Activated CD8-positive, alpha-beta memory T cell treated with anti-CD3 and anti-CD28 coated beads, Interleukin-2, amount 50 U/mL, for 4 hours (primary cell): ENCODE results near the gene TBC1D2B.
A peak's percentile ranks its signal among the peaks of the same experiment; 100 is the strongest.

Experiments used
- DNase-seq: peaks from one replicate; pipeline ENCODE4 v3.0.0-alpha.2; 2020

TBC1D2B gene

DNA sequence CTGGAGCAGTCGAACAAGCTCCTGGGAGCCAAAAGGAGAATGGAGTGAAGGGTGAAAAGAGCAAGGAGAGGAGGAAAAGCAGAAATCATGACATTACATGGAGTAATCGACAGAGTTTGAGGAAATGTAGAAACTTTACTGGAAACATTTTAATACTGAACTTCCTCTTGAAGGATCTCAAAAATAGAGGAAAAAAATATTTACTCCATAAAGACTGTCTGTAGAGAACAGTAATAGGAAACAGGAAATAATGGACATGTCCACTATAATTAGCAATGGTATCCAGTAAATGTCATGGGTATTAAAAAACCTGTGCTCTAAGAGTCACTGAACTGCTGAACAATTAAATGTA is 53.0 kb downstream of the TBC1D2B start:
- DNase-seq: no peak

DNA sequence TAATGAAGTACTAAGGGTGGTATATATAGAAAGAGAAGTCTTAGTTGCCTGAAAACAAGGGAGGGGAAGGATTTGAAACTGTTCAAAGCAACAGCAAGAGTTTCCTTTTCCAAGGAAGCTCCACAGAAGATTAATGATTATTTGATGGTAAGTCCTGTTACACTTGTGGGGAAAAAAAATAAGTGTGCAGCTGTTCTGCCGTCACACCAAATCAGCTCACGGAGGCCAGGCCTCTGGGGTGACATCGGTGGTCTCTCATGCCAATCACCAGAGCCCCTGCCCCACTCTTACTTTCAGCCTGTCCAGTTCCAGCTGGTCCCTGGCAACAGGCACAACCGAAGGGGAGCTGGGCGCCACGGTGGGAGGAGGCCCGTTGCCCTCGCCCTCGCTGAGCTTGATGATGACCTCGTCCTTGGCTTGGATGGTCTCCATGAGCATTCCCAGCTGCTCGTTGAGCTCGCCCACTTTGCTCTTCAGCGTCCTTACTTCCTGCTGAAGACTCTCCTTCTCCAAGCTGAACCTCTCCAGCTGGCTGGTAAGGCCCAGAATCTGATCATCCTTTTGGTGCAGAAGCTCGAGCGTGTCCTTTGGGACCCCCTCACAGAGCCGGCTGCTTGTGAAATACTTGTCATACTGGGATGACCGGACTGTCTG is 53.5 kb downstream of the TBC1D2B start:
- DNase-seq: no peak

DNA sequence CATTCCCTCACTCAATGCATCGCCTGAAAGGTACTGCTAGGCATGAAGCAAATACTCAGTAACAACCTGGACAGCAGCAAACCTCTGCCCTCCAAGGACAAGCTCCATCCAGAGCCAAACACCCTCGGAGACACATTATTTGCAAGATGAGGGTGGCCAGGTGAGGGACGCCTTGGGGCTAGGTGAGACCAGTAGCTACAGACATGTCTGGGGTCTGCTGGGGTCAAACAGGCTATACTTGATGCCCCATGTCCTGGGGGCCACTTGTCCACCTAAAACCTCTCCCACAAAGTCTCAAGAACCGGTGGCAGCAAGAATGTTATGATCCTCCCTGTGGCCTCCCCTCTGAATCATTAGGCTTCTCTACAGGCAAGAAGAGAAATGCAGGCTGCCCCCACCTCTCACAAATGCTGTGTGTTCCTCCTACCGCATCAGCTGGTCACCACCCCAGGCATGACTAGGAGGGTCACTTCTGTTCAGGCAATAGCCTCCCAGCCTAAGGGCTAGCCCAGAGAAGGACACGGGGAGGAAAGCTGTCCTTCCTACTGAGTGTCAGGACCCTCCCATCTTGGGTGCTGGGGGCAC is 54.3 kb downstream of the TBC1D2B start:
- no peak for DNase-seq

DNA sequence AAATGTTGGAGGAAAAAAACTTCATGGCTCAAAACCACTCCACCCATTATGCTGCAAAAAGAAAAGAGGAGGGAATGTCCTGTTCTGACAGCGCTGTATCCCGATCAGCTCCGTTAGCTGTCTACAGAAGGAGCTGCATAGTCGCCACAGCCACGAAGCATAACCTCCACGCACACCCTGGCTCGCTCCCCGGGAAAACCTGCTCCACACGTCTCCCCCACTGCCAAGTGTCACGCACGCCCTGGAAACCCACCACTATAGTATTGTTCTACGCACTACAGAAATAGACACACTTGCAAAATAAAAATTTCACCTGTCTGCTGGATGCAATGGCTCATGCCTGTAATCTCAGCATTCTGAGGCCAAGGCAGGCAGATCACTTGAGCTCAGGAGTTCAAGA is 55.8 kb downstream of the TBC1D2B start:
- no peak for DNase-seq

DNA sequence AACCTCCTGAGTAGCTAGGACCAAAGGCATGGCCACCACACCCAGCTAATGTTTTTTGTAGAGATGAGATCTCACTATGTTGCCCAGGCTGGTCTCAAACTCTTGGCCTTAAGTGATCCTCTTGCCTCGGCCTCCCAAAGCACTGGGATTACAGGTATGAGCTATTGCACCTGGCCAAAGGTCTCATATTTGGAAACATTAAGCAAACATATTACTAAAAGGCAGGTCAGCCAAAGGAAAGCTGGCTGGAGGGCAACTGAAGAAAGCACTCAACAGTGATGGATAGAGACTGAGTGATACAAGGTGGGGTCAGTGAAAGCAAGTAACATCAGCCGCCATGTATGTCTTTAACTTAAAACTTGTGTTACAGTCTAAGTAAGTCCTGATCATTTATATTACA is 57.5 kb downstream of the TBC1D2B start:
- no peak for DNase-seq

DNA sequence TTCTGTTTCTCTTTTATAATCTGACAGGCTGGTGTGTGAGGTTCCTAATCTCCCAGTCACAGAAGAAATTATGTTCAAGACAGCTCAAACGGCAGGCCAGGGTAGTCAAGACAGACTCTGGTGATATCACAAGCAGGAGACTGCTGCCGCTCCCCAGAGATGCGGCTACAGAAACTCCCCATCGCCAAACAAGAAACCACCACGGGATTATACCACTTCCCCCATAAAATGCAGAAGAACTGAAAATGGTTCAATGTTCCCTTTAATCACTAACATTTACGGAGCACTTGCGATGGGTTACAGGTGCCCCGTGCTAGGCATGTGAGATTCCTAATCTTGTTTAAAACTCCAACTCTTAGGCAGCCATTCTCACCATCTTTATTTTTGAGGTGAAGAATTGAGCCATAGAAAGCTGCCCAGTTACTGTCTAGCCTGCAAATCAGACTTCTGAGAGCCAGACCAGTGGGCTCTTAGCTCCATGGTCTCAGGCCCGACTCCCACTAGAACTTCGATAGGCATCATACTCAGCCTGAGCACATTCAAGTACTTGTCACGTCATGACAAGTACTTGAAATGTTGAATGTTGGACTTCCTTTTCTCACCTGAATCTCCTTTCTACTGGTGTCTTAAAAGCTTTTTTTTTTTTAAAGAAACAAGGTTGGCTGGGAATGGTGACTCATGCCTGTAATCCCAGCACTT is 58.4 kb downstream of the TBC1D2B start:
- no peak for DNase-seq

DNA sequence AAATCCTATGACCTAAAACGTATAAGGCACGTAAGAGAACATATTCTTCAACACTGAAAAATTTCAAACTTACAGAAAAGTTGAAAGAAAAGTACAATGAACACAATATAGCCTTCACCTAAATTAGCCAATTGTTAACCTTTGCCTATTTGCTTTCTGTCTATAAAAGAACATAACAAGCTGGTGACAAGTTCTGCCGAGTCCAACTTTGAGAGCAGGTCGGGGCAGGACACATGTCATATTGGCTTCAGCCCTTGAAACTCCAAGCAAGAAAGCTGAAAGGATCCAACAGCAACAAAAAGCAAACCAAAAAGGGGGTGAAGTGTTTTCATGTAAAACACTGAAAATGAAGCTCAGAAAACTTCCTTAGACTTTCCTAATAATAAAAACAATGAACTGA is 59.1 kb downstream of the TBC1D2B start:
- no peak for DNase-seq

DNA sequence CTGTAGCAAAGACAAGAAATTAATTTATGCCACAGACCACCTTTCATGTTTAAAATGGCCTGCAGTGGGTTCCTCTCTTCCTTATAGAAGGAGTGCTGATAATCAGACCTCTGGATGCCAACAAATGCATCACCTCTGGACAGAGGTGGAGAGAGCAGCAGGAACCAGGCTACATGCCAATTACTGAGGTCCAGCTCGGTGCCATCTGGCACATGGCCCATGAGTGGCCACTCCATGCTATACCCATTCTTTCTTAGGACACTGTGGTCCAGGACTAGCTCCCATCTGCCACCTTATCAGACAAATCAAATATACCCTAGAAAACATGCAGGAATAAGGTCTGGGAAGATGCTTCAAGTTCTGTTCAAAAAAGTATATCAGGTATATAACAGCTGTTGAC is 60.7 kb downstream of the TBC1D2B start:
- no peak for DNase-seq

DNA sequence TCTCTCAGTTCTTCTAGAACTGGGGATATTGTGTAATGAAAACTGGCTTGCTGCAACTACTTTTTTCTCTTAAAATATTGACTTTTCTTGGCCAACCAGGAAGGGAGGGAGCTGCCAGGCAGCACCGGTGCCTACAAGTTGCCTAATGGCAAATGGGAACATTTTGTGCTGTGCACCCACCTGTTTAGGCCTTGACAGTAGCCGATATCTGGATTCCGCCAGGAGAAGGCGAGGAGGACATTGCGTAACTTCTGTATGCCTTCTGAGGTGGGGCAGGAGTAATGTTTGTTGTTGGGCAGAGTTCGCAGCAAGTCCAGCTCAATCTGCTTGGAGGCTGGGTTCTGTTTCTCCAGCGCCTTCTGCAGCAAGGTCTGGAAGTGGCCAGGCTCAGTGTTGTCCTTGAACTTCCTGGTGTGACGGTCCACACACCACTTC is 64.9 kb downstream of the TBC1D2B start:
- DNase-seq: no peak

DNA sequence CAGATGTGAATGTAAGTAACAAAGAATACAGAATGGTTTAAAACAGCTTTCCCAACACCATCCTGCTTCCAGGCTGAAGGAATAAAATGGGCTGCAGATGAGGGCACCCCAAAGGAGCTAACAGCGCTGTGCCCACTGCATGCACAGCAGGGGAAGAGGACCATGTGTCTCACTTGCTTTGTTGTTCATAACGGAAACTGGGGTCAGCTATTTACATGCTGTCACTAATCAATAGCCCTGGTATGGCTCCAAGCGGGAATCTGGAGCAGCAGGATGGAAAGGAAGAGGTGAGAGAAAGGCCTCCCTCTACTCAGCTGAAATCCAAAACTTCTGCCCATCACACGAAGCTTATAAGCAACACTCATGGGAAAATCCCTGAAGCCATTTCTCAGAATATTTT is 67.4 kb downstream of the TBC1D2B start:
- no peak for DNase-seq

DNA sequence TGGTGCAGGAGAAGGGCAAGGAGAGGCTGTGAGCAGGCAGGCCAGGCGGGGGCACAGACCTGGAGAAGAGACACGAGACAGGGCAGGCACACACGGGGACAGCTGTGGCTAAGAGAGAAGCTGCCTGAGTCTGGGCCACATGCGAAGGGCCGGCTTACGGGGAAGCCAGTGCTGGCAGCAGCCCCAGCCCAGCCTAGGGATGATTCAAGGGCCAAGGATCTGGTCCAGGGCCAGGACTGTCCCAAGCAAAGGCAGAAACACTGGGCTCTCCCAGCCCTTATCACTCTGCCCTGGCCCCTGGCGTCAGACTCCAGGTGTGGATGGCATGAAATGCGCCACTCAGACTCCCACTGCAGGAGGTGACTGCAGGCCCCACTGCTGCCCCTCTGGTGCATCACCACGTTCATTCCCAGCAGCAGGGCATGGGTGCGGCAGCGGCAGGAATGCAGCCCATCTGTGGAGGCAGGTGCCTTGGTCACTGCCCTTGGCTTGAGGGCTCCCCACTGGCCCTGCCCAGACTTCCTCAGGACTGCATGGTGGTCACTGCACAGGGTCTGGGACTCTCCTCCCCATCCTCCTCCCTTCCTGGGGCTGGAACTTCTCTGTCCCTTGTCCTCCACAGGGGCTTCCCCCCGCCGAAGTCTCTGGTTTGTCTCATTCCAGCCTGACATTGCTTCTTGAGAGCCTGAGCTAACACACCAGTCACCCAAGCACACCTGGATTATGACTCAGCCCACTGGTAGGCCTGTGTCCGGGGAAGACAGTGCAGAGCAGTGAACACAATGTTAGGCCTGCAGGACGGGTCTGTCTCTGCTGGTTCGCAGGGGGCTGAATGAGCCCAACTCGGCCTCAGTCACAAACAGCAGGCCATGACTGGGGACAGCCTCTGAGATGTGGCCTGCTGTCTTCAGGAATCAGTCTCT is 69.3 kb downstream of the TBC1D2B start:
- DNase-seq: no peak

DNA sequence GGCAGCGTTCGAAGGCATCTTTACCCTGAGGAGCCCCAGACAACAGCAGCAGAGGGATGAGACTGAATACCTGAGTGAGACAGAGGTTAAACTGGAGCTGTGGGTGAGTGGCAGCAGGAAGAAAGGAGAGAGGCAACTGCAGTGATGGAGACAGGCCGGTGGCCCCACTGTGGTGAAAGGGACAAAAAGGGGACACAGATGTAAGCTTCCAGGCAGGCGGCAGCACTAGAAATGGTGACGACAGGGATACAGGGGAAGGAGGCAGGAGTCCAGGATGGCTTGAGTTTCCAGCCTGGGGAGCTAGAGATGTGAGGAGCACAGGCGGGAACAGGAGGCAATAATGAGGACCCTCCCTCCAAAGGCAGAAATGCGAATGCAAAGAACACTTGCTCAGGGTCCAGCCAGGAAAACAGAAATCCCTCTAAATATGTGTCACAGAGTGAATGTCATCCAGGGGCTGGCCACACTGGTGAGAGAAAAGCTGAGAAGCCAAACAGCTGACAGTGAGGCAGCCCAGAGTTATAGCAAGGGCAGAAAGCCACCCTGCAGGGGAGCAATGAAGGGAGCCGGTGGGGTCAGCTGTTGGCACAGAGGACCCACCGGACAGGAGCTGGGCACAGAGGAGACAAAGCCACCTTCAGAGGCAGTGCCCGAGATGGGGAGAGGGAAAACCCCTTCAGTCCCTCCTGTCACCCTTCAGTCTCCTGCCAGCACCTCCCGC is 70.1 kb downstream of the TBC1D2B start:
- DNase-seq: no peak

DNA sequence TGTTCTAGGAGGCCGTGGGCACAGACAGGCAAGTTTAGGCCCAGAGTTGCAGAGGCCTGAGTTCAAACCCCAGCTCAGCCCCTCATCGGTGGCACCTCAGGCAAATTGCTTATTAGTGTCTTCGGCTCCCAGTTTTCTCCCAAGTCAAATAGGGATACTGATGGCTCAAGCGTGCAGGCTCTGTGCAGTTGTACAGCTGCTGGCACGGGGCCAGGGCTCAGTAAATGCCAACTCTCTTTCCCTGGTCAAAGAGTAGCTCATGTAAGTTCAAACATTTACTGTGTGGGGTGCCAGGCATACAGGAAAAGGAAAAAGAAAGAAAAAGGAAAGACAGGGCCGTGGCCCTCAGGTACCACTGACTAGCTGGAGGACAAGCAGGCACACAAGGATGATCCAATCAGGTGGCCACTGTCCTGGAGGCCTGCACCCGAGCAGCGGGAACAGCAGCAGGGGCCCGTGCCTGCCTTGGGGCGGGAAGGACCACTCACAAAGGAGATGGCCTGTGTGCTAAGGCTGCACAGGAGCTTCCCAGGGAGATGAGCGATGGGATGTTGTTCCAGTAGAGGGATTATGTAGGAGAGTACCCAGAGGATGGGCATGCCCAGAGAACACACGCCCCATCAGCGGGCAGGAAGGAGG is 70.8 kb downstream of the TBC1D2B start:
- no peak for DNase-seq

DNA sequence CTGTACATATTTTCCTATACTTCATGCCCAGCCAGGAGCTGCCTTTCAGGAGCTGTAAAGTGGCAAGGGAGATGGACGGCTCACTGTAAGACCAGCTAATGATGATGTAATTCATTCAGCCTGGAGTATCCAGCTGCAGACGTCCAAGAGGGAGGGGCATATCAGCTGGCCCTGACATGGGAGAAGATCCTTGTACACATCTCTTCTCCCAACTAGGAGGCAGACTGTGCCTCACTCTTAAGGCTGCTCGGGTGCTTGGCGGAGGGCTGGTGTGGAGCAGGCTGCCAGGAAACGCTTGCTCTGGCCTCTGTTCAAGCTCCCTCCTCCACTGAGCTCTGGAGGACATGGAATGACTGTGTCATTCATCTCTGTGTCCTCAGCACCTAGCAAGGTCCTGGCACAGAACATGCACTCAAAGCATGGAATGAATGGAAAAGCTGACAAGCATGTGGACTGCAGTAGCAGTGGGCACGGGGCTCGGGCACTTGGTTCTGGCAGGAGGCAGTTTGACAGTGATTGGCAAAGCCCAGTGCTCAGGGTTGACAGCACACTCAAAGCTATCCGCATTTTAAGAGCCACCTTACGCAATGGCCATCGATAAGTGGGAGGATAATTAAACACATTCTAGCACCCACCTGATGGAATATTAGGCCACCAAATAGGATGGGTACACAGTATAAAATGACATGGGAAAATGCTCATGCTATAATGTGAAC is 72.4 kb downstream of the TBC1D2B start:
- DNase-seq: no peak

DNA sequence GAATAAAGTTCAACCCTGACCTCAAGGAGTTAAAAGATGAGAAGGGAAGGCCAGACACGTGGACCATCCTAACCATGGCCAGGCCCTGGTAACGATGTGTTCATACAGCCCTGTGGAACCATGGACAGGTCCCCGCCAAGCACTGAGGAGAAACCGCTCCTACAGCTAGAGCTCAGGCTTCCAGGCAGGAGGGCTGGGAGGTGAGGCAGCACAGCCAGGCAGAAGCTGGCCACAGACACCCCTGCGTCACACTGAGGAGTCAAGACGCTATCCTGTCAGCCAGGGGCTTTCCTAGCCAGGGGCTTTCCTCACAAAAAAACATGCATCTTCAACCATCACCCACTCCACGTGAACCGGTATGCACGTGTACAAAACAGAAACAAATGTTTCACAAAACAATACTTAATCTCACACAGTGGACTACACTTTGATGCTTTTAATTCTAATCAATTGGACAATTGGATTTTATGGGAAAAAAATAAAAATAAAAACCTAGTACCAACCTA is 73.2 kb downstream of the TBC1D2B start:
- no peak for DNase-seq

DNA sequence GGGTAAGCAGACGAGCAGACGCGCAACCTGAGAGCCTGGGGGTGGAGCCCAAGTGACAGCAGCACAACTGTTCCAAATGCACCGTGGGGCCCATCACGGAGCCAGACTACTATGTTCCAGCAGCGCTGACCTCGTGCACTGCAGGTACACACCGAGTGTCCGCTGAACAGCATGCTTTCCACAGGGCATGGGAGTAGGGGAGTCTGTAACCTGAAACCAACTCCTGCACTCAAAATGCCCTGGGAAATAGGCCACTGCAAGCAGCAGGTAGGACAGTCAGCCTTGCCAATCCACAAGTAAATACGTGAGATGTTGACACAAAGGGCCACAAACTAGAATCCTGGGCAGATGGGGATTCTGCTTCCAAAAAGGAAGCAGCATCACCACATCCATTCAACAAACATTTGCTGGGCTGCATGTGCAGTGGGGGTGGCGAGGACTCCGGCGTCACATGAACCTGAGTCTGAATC is 73.9 kb downstream of the TBC1D2B start:
- no peak for DNase-seq

DNA sequence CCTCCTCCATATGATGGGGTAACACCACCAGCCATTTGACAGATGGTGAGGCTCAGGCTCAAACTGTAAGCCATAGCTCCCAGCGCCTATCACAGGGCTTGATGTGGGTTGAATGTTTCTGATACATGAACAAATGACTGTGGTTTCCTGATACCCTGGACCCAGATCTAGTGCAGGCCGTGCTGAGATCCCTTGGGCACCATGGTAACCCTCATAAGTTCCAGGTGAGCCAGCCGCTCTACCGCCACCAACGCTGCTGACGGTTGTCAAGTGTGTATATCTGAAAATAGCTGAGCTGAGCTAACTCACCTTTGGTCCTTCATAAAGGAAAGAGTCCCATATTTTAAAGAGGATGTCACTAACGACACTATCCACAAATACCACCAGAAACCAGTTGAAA is 74.5 kb downstream of the TBC1D2B start:
- DNase-seq: no peak

DNA sequence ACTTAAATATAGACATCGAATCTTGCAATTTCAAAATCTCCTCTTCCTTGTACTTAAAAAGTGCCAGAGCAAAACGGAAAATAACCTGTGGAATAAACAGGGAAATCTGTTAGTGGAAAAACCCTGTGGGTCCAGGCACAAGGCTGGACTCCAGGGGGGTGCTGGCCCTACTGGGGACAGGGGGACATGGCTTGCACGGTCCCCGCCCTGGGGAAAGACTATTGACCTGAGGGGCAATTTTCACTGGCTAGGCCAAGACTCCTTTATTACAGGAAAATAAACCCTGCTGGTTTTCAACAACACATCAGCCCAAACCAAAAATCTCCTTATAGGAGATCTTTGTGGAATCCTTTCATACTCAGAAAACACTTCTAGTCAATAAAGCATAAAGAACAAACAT is 75.9 kb downstream of the TBC1D2B start:
- DNase-seq: no peak

DNA sequence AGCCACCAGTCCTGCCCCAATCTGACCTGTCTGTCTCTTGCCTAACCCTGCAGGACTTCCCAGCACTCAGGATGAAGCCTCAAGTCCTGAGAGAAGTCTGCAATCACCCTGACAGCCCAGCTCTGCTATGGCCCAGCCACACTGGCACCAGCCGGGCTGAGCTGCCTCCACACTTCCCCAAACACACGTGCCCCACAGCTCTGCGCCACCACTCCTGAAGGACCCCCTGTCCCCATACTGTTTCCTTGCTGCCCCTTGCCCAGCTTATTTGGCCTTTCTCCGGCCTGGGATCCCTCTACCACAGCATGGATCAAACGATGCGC is 76.6 kb downstream of the TBC1D2B start:
- DNase-seq: no peak

DNA sequence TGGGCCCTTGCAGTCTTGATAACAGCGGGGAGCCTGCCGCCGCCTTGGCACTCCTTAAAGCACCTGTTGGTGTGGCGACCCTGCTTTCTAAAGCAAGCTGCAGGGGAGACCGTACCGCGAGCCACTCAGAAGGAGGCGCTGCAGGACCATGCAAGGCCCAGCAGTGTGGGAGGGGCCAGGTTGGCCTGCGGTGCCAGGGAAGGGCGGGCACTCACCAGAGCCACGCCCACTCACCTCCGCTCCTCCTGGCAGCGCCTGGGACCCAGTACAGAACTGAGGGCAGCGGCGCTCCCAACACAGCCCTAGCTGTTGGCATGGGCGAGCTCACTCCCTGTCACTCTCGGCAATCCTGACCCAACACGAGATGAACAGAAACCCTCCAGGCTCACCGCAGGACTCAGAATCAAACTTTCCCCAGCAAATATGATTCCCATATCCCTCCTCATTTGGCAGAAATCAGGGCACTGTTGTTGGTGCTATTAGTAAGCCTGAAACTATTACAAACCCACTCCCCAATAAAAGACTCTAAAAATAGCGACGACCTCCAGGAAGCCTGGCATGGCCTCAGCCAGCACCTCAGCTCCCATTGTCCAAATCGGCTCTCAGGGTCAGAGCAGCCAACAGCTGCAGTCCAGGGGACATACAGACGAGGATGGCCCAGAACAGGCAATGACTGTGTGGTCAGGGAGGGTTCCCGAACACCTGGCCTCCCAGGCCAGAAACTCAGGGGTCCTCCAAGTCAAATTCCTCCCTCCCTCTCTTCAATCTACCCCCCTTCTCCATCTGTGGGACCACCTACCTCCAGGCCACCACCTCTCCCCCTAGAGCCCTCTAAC is 77.2 kb downstream of the TBC1D2B start:
- peak; percentile 76 for DNase-seq

DNA sequence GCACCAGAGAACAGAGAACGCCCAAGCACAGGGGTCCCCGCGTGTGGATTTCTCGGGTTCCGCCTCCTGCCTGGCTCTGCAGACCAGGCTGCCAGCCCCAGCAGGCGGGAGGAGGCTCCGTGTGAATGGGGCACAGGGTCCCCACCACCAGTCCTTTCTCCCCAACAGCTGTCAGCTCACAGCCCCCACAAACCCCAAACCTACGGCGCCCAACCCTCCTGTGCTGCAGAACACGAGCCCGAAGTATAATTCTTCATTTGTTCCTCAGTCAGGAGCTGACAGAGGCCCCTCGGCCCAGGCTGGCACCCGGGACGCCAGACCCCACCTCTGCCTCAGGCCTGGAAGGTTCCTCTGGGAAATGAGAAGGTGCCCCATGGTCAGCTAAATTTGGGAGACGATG is 78.0 kb downstream of the TBC1D2B start:
- no peak for DNase-seq
